H9 (cell line): Measurements from ENCODE around the gene MSI2. TPM values are rescaled to one million over a fixed set of nuclear protein-coding genes. Genes with fewer than 3 reads are reported as not detected.
A peak's percentile ranks its signal among the peaks of the same experiment; 100 is the strongest.

Experiments
- DNase-seq: peaks from one replicate; pipeline ENCODE4 v3.0.0-alpha.2; 2017
- H2AFZ ChIP-seq: one replicate; pipeline ENCODE4 v1.6.1; 2013; ENCODE audit warnings: mild to moderate bottlenecking, low read length, control low read depth, moderate library complexity
- H2AK5ac ChIP-seq: 2 replicates; pipeline ENCODE4 v1.6.1; 2013; ENCODE audit warnings: low read length, control low read depth, mixed read lengths; ENCODE audit not compliant: insufficient read length
- H2BK120ac ChIP-seq: one replicate; pipeline ENCODE4 v1.6.1; 2013; ENCODE audit warnings: low read depth, mild to moderate bottlenecking, low read length, control low read depth, inconsistent platforms; ENCODE audit not compliant: poor library complexity, severe bottlenecking
- H2BK12ac ChIP-seq: 2 replicates; pipeline ENCODE4 v1.6.1; 2013; ENCODE audit warnings: low read length, control low read depth, mixed read lengths, low read depth; ENCODE audit not compliant: insufficient read length
- H2BK15ac ChIP-seq: 2 replicates; pipeline ENCODE4 v1.6.1; 2013; ENCODE audit warnings: low read depth, low read length, control low read depth
- H2BK20ac ChIP-seq: one replicate; pipeline ENCODE4 v1.6.1; 2013; ENCODE audit warnings: low read depth, mild to moderate bottlenecking, low read length, control low read depth, inconsistent platforms; ENCODE audit not compliant: poor library complexity, severe bottlenecking
- H2BK5ac ChIP-seq: 2 replicates; pipeline ENCODE4 v1.6.1; 2013; ENCODE audit warnings: low read length, control low read depth, mixed read lengths; ENCODE audit not compliant: insufficient read length
- H3K14ac ChIP-seq: 2 replicates; pipeline ENCODE4 v1.6.1; 2013; ENCODE audit warnings: low read length, control low read depth; ENCODE audit not compliant: insufficient read depth
- H3K18ac ChIP-seq: 2 replicates; pipeline ENCODE4 v1.6.1; 2013; ENCODE audit warnings: low read depth, mild to moderate bottlenecking, mixed read lengths, low read length, control low read depth; ENCODE audit not compliant: insufficient read length
- H3K23ac ChIP-seq: 2 replicates; pipeline ENCODE4 v1.6.1; 2013; ENCODE audit warnings: low read length, control low read depth, mixed read lengths, low read depth; ENCODE audit not compliant: insufficient read length
- H3K23me2 ChIP-seq: 2 replicates; pipeline ENCODE4 v1.6.1; 2013; ENCODE audit warnings: low read depth, mild to moderate bottlenecking, mixed read lengths, low read length, control low read depth; ENCODE audit not compliant: insufficient read length, poor library complexity, severe bottlenecking
- H3K27ac ChIP-seq: 2 replicates; pipeline ENCODE4 v1.5.1; 2013; ENCODE audit warnings: low read length, control low read depth, mixed read lengths, low read depth; ENCODE audit not compliant: insufficient read length
- H3K27me3 ChIP-seq: 2 replicates; pipeline ENCODE4 v1.6.1; 2013; ENCODE audit warnings: low read length, control low read depth, inconsistent platforms; ENCODE audit not compliant: insufficient read depth
- H3K4ac ChIP-seq: 2 replicates; pipeline ENCODE4 v1.6.1; 2013; ENCODE audit warnings: low read depth, mild to moderate bottlenecking, control low read depth, inconsistent platforms, low read length, moderate library complexity
- H3K4me1 ChIP-seq: 2 replicates; pipeline ENCODE4 v1.6.1; 2013; ENCODE audit warnings: low read length, control low read depth, inconsistent platforms; ENCODE audit not compliant: insufficient read depth
- H3K4me2 ChIP-seq: 2 replicates; pipeline ENCODE4 v1.6.1; 2013; ENCODE audit warnings: low read length, control low read depth, mixed read lengths; ENCODE audit not compliant: insufficient read length, insufficient read depth
- H3K56ac ChIP-seq: 2 replicates; pipeline ENCODE4 v1.6.1; 2013; ENCODE audit warnings: low read depth, mild to moderate bottlenecking, mixed read lengths, low read length, control low read depth; ENCODE audit not compliant: insufficient read length
- H3K79me1 ChIP-seq: 2 replicates; pipeline ENCODE4 v1.6.1; 2013; ENCODE audit warnings: low read depth, mild to moderate bottlenecking, moderate library complexity, low read length, control low read depth, inconsistent platforms; ENCODE audit not compliant: insufficient read depth, poor library complexity, severe bottlenecking
- H3K79me2 ChIP-seq: 2 replicates; pipeline ENCODE4 v1.6.1; 2013; ENCODE audit warnings: low read length, control low read depth, inconsistent platforms; ENCODE audit not compliant: insufficient read depth
- H3K9ac ChIP-seq: 2 replicates; pipeline ENCODE4 v1.6.1; 2013; ENCODE audit warnings: low read length, control low read depth, mixed read lengths; ENCODE audit not compliant: insufficient read length; ENCODE audit errors: extremely low read depth
- H3K9me3 ChIP-seq: one replicate; pipeline ENCODE4 v1.6.1; 2013; ENCODE audit warnings: low read depth, low read length, inconsistent platforms; ENCODE audit not compliant: control insufficient read depth
- H3T11ph ChIP-seq: one replicate; pipeline ENCODE4 v1.6.1; 2013; ENCODE audit warnings: mild to moderate bottlenecking, low read length, control low read depth, inconsistent platforms
- H4K20me1 ChIP-seq: one replicate; pipeline ENCODE4 v1.6.1; 2013; ENCODE audit not compliant: control insufficient read depth, insufficient read length, insufficient read depth
- H4K5ac ChIP-seq: 2 replicates; pipeline ENCODE4 v1.6.1; 2013; ENCODE audit warnings: low read depth, mild to moderate bottlenecking, mixed read lengths, low read length, control low read depth; ENCODE audit not compliant: insufficient read length
- H4K8ac ChIP-seq: replicated peaks from 2 replicates; pipeline ENCODE4 v1.6.1; 2013; ENCODE audit warnings: low read length, control low read depth, mixed read lengths, low read depth; ENCODE audit not compliant: insufficient read length
- H4K91ac ChIP-seq: 2 replicates; pipeline ENCODE4 v1.6.1; 2013; ENCODE audit warnings: low read depth, mild to moderate bottlenecking, moderate library complexity, mixed read lengths, low read length, control low read depth; ENCODE audit not compliant: insufficient read length
- H3K27ac Mint-ChIP-seq, 3 experiments: 2 replicates in 2 of 3; 3 replicates in 1 of 3; pipeline ENCODE4 v1.8.0; 2020 to 2021; ENCODE audit warnings: mixed read lengths in 3 of 3, mild to moderate bottlenecking in 1 of 3, moderate library complexity in 1 of 3
- H3K27me3 Mint-ChIP-seq: 2 replicates; pipeline ENCODE4 v1.8.0; 2021; ENCODE audit warnings: low read depth, mild to moderate bottlenecking, moderate library complexity, mixed read lengths
- H3K36me3 Mint-ChIP-seq, 3 experiments: 2 replicates in 2 of 3; 3 replicates in 1 of 3; pipeline ENCODE4 v1.8.0; 2020 to 2021; ENCODE audit warnings: low read depth in 3 of 3, mixed read lengths in 3 of 3; ENCODE audit not compliant: insufficient read depth in 1 of 3
- H3K4me1 Mint-ChIP-seq, 2 experiments: 2 replicates each; pipeline ENCODE4 v1.8.0; 2020; ENCODE audit warnings: mixed read lengths in 2 of 2
- H3K4me3 Mint-ChIP-seq, 2 experiments: 2 replicates in 1 of 2; 3 replicates in 1 of 2; pipeline ENCODE4 v1.8.0; 2020 to 2021; ENCODE audit warnings: mild to moderate bottlenecking in 2 of 2, mixed read lengths in 2 of 2, moderate library complexity in 1 of 2
- H3K9me3 Mint-ChIP-seq, 2 experiments: 2 replicates in 1 of 2; 3 replicates in 1 of 2; pipeline ENCODE4 v1.8.0; 2020; ENCODE audit warnings: mild to moderate bottlenecking in 2 of 2, mixed read lengths in 2 of 2, moderate library complexity in 1 of 2
- CTCF ChIP-seq: fragments of 200-600 bp; sonication (generic); conservative IDR thresholded peaks from 3 replicates; pipeline ENCODE4 v1.8.0; 2021; ENCODE audit warnings: antibody characterized with exemption, mild to moderate bottlenecking
- WGBS: extraction: QIAGEN DNeasy Blood & Tissue Kit; methylation state at CpG from one replicate; pipeline ENCODE4 v1.1.7; 2013; ENCODE audit warnings: missing lambda C conversion rate, low lambda C conversion rate, mixed read lengths; ENCODE audit not compliant: insufficient read length; ENCODE audit errors: extremely low coverage; 5-methylcytosine and 5-hydroxymethylcytosine counted together
- total RNA-seq: library from RNA; stranded (reverse); gene quantifications from 2 replicates; pipeline ENCODE4 v1.2.1, GENCODE V29; 2021

Gene MSI2
- total RNA-seq, 1 experiment from 2014 or later, result 98.5 TPM

GRCh38 chr17:57650548-57650947 is 394.2 kb downstream of the MSI2 start:
- Mint-ChIP-seq H3K4me3 (peak overlapping the region in 1 of 2 experiments; percentile 28; a peak in 3 of 5 replicates), H3K27me3 (no peaks in the 10 kb centered on the region), H3K36me3 (peaks cover 0 to 4% (median 2%) of the 10 kb centered on the region in 3 experiments; a peak in 3 of 7 replicates), H3K9me3 (no peaks in the 10 kb centered on the region), H3K27ac (peak overlapping the region; percentile 87 to 94 (median 93)), H3K4me1 (peaks cover 3 to 21% of the 10 kb centered on the region in 2 experiments)
- Histone ChIP-seq H2AFZ (no peak overlapping the region), H3K18ac (peak overlapping the region; percentile 56), H4K91ac (no peak overlapping the region), H3K27me3 (no peaks in the 10 kb centered on the region), H3K79me2 (no peaks in the 10 kb centered on the region), H3K27ac (peak overlapping the region; percentile 19), H2BK12ac (no peak overlapping the region), H2BK120ac (no peak overlapping the region), H2BK5ac (no peak overlapping the region), H3K9ac (no peak overlapping the region), H2BK20ac (no peak overlapping the region), H4K20me1 (no peaks in the 10 kb centered on the region), H3T11ph (no peak overlapping the region), H4K5ac (no peak overlapping the region), H2AK5ac (no peak overlapping the region), H3K23ac (no peak overlapping the region), H3K4me2 (peak overlapping the region; percentile 30), H3K4ac (no peak overlapping the region), H3K9me3 (no peaks in the 10 kb centered on the region), H3K79me1 (no peaks in the 10 kb centered on the region), H3K23me2 (no peaks in the 10 kb centered on the region), H4K8ac (no peak overlapping the region), H3K56ac (no peak overlapping the region), H3K14ac (no peak overlapping the region), H2BK15ac (no peak overlapping the region), H3K4me1 (peaks cover 19% of the 10 kb centered on the region)
- DNase-seq, result no peak
- no peak for TF ChIP-seq CTCF
- WGBS, result no CpG with 5 or more reads among the region's 4 CpGs
